Lower leg skin (tissue), 3 donors: Measurements from ENCODE around the gene IDH2.
A peak's percentile ranks its signal among the peaks of the same experiment; 100 is the strongest.

Source experiments
- CTCF ChIP-seq, 3 donors: fragments of 450-650 bp; IDR thresholded peaks; one replicate each; pipeline ENCODE4 v1.5.1; 2016; ENCODE audit warnings: antibody characterized with exemption in 3 of 3, mild to moderate bottlenecking in 3 of 3, moderate library complexity in 2 of 3
- POLR2A ChIP-seq, 2 donors: fragments of 450-650 bp; IDR thresholded peaks; one replicate each; pipeline ENCODE4 v1.6.1; 2016 to 2017; ENCODE audit warnings: antibody characterized with exemption in 2 of 2, mild to moderate bottlenecking in 1 of 2, moderate library complexity in 1 of 2

- TF ChIP-seq POLR2A (IDR thresholded peaks at IDR 0.05) (no peak), CTCF (IDR thresholded peaks at IDR 0.05) (peak in 1 of 3 donors; percentile 31)
Measured at GRCh38 chr15:90143166-90143655, 40.9 kb upstream of the IDH2 start.
